HepG2 (cell line): ENCODE measurements around the gene RAC3. TPM values are rescaled to one million over a fixed set of nuclear protein-coding genes. Genes with fewer than 3 reads are reported as not detected.

Experiments used
- AGO1 ChIP-seq: fragments of 200-400 bp; formaldehyde crosslinking; IDR thresholded peaks from 2 replicates; pipeline ENCODE4 v1.6.1; 2017; ENCODE audit warnings: mild to moderate bottlenecking, low read depth, low read length, moderate library complexity; ENCODE audit not compliant: poor library complexity, severe bottlenecking
- ASH2L ChIP-seq: fragments of 300-600, 200-600 bp; sonication (generic); IDR thresholded peaks from 2 replicates; pipeline ENCODE4 v1.7.0; 2017; ENCODE audit warnings: low read depth, mild to moderate bottlenecking, moderate library complexity, mixed read lengths, low read length; ENCODE audit not compliant: insufficient read length
- HNRNPK ChIP-seq: fragments of 200-400 bp; formaldehyde crosslinking; IDR thresholded peaks from 2 replicates; pipeline ENCODE4 v1.6.1; 2018; ENCODE audit warnings: low read length, low read depth, moderate library complexity, mild to moderate bottlenecking; ENCODE audit not compliant: poor library complexity, severe bottlenecking
- MAZ ChIP-seq, 2 experiments: sonication (generic) in 1 of 2; formaldehyde crosslinking in 1 of 2; IDR thresholded peaks; 2 replicates each; pipeline versions ENCODE4 v1.5.0 to v1.6.1; 2012 to 2020; ENCODE audit warnings: low read depth in 2 of 2, mild to moderate bottlenecking in 2 of 2, borderline replicate concordance in 1 of 2, improper control_type of control experiment in 1 of 2, low read length in 1 of 2, missing genetic modification reagents in 1 of 2, moderate library complexity in 1 of 2
- MEIS1 ChIP-seq: sonication (generic); formaldehyde crosslinking; IDR thresholded peaks from 2 replicates; pipeline ENCODE4 v1.9.0; 2021; ENCODE audit warnings: mild to moderate bottlenecking, missing genetic modification reagents, moderate library complexity, borderline replicate concordance
- NONO ChIP-seq, 2 experiments: fragments of 450-650 bp in 1 of 2; sonication (generic) in 1 of 2; formaldehyde crosslinking in 1 of 2; IDR thresholded peaks in 1 of 2; conservative IDR thresholded peaks in 1 of 2; 2 replicates each; pipeline versions ENCODE4 v1.6.1 to v1.8.0; 2017 to 2022; ENCODE audit warnings: mild to moderate bottlenecking in 1 of 2, missing genetic modification reagents in 1 of 2, moderate library complexity in 1 of 2
- SP1 ChIP-seq, 2 experiments: fragments of 450-650 bp in 1 of 2; sonication (generic) in 1 of 2; formaldehyde crosslinking in 1 of 2; IDR thresholded peaks; 2 replicates each; pipeline versions ENCODE4 v1.4.0 to v1.6.1; 2016 to 2020; ENCODE audit warnings: missing genetic modification reagents in 1 of 2
- TOPORS ChIP-seq: sonication (generic); formaldehyde crosslinking; IDR thresholded peaks from 2 replicates; pipeline ENCODE4 v1.8.0; 2023; ENCODE audit warnings: mild to moderate bottlenecking, missing genetic modification reagents
- ZBTB3 ChIP-seq: sonication (generic); formaldehyde crosslinking; IDR thresholded peaks from 2 replicates; pipeline ENCODE4 v1.4.0; 2020; ENCODE audit warnings: low read depth, mild to moderate bottlenecking, moderate library complexity, missing genetic modification reagents, borderline replicate concordance
- ZNF317 ChIP-seq: sonication (generic); formaldehyde crosslinking; IDR thresholded peaks from 2 replicates; pipeline ENCODE4 v1.5.0; 2020; ENCODE audit warnings: mild to moderate bottlenecking, missing genetic modification reagents
- ZNF350 ChIP-seq: sonication (generic); formaldehyde crosslinking; IDR thresholded peaks from 2 replicates; pipeline ENCODE4 v1.4.0; 2020; ENCODE audit warnings: mild to moderate bottlenecking, low read depth, missing genetic modification reagents, borderline replicate concordance
- ZNF678 ChIP-seq: sonication (generic); formaldehyde crosslinking; IDR thresholded peaks from 2 replicates; pipeline ENCODE4 v1.4.0; 2020; ENCODE audit warnings: mild to moderate bottlenecking, missing genetic modification reagents
- ZNF816 ChIP-seq: sonication (generic); formaldehyde crosslinking; IDR thresholded peaks from 2 replicates; pipeline ENCODE4 v1.8.0; 2022; ENCODE audit warnings: missing genetic modification reagents, mild to moderate bottlenecking, borderline replicate concordance
- polyA plus RNA-seq, 8 experiments: library from polyadenylated mRNA; depleted of rRNA in 3 of 8; stranded (reverse) in 7 of 8; unstranded in 1 of 8; fragments of >200 nt; fragmentation: Illumina TruSeq in 4 of 8; extraction: Trizol in 4 of 8; gene quantifications; 2 replicates each; pipeline versions ENCODE4 v1.2.1 to v1.2.3, GENCODE V29; 2011 to 2016; ENCODE audit warnings: low read depth in 4 of 8, missing spikeins in 1 of 8, mixed read lengths in 1 of 8; ENCODE audit not compliant: insufficient read depth in 1 of 8
- total RNA-seq, 5 experiments: library from RNA; depleted of rRNA; stranded (reverse); fragments of >200 nt; fragmentation: Illumina TruSeq; extraction: Trizol; gene quantifications; 2 replicates each; pipeline ENCODE4 v1.2.3, GENCODE V29; 2016; ENCODE audit warnings: low read depth in 1 of 5
- TF ChIP-seq, protein P1 (sequence below): sonication (generic); formaldehyde crosslinking; IDR thresholded peaks from 2 replicates; pipeline ENCODE4 v1.4.0; 2020; ENCODE audit warnings: mild to moderate bottlenecking, missing genetic modification reagents
- TF ChIP-seq, protein P2 (sequence below): sonication (generic); formaldehyde crosslinking; IDR thresholded peaks from 2 replicates; pipeline ENCODE4 v1.5.0; 2020; ENCODE audit warnings: mild to moderate bottlenecking, missing genetic modification reagents
- TF ChIP-seq, protein P3 (sequence below): sonication (generic); formaldehyde crosslinking; IDR thresholded peaks from 2 replicates; pipeline ENCODE4 v1.8.0; 2022; ENCODE audit warnings: mild to moderate bottlenecking, missing genetic modification reagents, moderate library complexity
- TF ChIP-seq, protein P4 (sequence below): sonication (generic); formaldehyde crosslinking; IDR thresholded peaks from 2 replicates; pipeline ENCODE4 v1.5.0; 2020; ENCODE audit warnings: missing genetic modification reagents
- TF ChIP-seq, protein P5 (sequence below): sonication (generic); formaldehyde crosslinking; IDR thresholded peaks from 2 replicates; pipeline ENCODE4 v1.5.0; 2020; ENCODE audit warnings: missing genetic modification reagents

The RAC3 gene
- total and polyA plus RNA-seq, 2 of the 13 experiments (the other 11 are each of a cell fraction or from before 2014, with no cell fraction given), result 10.5 to 21.3 TPM

DNA sequence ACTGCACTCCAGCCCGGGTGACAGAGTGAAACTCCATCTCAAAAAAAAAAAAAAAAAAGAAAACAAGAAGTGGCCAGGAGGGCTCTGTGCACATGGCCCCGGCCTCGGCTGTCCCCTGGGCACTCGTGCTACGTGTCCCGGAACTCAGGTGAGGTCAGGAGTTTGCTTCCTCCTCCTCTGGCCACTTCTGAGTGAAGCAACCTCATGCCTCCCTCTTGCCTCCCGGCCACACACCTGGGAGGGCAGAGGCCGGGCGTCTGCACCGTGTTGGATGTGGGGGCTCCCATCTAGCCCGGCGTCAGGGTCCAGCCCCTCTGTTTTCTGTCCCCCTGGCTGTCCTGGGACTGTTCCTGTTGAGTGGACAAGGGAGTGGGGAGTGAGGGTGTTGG lies 31.9 kb upstream of the RAC3 start (continued):
- TF ChIP-seq ZNF350, result no peak
- TF ChIP-seq TOPORS (CRISPR knock-in tag), result no peak
- TF ChIP-seq NONO (IDR thresholded peaks at IDR 0.05), result no peak
- TF ChIP-seq NONO (CRISPR knock-in tag; conservative IDR thresholded peaks at IDR 0.05), result no peak
- TF ChIP-seq, protein P1, sequence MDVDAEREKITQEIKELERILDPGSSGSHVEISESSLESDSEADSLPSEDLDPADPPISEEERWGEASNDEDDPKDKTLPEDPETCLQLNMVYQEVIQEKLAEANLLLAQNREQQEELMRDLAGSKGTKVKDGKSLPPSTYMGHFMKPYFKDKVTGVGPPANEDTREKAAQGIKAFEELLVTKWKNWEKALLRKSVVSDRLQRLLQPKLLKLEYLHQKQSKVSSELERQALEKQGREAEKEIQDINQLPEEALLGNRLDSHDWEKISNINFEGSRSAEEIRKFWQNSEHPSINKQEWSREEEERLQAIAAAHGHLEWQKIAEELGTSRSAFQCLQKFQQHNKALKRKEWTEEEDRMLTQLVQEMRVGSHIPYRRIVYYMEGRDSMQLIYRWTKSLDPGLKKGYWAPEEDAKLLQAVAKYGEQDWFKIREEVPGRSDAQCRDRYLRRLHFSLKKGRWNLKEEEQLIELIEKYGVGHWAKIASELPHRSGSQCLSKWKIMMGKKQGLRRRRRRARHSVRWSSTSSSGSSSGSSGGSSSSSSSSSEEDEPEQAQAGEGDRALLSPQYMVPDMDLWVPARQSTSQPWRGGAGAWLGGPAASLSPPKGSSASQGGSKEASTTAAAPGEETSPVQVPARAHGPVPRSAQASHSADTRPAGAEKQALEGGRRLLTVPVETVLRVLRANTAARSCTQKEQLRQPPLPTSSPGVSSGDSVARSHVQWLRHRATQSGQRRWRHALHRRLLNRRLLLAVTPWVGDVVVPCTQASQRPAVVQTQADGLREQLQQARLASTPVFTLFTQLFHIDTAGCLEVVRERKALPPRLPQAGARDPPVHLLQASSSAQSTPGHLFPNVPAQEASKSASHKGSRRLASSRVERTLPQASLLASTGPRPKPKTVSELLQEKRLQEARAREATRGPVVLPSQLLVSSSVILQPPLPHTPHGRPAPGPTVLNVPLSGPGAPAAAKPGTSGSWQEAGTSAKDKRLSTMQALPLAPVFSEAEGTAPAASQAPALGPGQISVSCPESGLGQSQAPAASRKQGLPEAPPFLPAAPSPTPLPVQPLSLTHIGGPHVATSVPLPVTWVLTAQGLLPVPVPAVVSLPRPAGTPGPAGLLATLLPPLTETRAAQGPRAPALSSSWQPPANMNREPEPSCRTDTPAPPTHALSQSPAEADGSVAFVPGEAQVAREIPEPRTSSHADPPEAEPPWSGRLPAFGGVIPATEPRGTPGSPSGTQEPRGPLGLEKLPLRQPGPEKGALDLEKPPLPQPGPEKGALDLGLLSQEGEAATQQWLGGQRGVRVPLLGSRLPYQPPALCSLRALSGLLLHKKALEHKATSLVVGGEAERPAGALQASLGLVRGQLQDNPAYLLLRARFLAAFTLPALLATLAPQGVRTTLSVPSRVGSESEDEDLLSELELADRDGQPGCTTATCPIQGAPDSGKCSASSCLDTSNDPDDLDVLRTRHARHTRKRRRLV (CRISPR knock-in tag), result no peak
- TF ChIP-seq, protein P2, sequence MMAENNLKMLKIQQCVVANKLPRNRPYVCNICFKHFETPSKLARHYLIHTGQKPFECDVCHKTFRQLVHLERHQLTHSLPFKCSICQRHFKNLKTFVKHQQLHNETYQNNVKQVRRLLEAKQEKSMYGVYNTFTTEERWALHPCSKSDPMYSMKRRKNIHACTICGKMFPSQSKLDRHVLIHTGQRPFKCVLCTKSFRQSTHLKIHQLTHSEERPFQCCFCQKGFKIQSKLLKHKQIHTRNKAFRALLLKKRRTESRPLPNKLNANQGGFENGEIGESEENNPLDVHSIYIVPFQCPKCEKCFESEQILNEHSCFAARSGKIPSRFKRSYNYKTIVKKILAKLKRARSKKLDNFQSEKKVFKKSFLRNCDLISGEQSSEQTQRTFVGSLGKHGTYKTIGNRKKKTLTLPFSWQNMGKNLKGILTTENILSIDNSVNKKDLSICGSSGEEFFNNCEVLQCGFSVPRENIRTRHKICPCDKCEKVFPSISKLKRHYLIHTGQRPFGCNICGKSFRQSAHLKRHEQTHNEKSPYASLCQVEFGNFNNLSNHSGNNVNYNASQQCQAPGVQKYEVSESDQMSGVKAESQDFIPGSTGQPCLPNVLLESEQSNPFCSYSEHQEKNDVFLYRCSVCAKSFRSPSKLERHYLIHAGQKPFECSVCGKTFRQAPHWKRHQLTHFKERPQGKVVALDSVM (CRISPR knock-in tag), result no peak
- TF ChIP-seq AGO1, result no peak
- TF ChIP-seq MAZ (IDR thresholded peaks at IDR 0.05; ENCODE audit: borderline replicate concordance, low read depth, low read length), result no peak
- no peak for TF ChIP-seq MAZ (CRISPR knock-in tag; IDR thresholded peaks at IDR 0.05; ENCODE audit: low read depth)
- TF ChIP-seq ZNF816, result no peak
- TF ChIP-seq SP1 (IDR thresholded peaks at IDR 0.05), result no peak
- no peak for TF ChIP-seq SP1 (CRISPR knock-in tag; IDR thresholded peaks at IDR 0.05)
- TF ChIP-seq ZBTB3 (CRISPR knock-in tag), result no peak
- TF ChIP-seq, protein P3, sequence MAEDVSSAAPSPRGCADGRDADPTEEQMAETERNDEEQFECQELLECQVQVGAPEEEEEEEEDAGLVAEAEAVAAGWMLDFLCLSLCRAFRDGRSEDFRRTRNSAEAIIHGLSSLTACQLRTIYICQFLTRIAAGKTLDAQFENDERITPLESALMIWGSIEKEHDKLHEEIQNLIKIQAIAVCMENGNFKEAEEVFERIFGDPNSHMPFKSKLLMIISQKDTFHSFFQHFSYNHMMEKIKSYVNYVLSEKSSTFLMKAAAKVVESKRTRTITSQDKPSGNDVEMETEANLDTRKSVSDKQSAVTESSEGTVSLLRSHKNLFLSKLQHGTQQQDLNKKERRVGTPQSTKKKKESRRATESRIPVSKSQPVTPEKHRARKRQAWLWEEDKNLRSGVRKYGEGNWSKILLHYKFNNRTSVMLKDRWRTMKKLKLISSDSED, result no peak
- TF ChIP-seq, protein P4, sequence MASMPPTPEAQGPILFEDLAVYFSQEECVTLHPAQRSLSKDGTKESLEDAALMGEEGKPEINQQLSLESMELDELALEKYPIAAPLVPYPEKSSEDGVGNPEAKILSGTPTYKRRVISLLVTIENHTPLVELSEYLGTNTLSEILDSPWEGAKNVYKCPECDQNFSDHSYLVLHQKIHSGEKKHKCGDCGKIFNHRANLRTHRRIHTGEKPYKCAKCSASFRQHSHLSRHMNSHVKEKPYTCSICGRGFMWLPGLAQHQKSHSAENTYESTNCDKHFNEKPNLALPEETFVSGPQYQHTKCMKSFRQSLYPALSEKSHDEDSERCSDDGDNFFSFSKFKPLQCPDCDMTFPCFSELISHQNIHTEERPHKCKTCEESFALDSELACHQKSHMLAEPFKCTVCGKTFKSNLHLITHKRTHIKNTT (CRISPR knock-in tag), result no peak
- peak; percentile 56; the same call in 1 of the 2 replicates for TF ChIP-seq ZNF317 (CRISPR knock-in tag)
- no peak for TF ChIP-seq ASH2L
- no peak; the same call in 1 of the 2 replicates for TF ChIP-seq MEIS1 (CRISPR knock-in tag)
- TF ChIP-seq, protein P5, sequence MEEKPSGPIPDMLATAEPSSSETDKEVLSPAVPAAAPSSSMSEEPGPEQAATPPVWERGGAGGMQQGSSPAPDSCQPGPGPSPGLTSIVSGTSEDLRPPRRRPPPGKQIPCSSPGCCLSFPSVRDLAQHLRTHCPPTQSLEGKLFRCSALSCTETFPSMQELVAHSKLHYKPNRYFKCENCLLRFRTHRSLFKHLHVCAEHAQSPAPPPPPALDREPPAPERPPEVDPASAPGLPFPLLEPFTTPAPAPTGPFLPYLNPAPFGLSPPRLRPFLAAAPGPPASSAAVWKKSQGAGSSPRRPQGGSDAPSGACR, result no peak
- TF ChIP-seq ZNF678 (CRISPR knock-in tag), result no peak
- TF ChIP-seq HNRNPK, result no peak
